Cardiac muscle cell (in vitro differentiated cells and primary cell): Measurements from ENCODE around the gene CRYBG1. TPM values are rescaled to one million over a fixed set of nuclear protein-coding genes. Genes with fewer than 3 reads are reported as not detected.
A peak's percentile ranks its signal among the peaks of the same experiment; 100 is the strongest.
"Not testable (repeated sequence)": the region's sequence is repeated elsewhere in the genome, so short reads cannot be mapped to it uniquely, and the experiment has no call there.

Experiments
- DNase-seq, 2 donors: peaks; one replicate each; pipeline versions ENCODE4 v3.0.0 to v3.0.0-alpha.2; 2010 to 2017; ENCODE audit warnings: low read depth in 1 of 2, low spot score in 1 of 2
- H3K27ac ChIP-seq: fragments of 200-600 bp; sonication (generic); 2 replicates; pipeline ENCODE4 v1.5.1; 2016
- H3K27me3 ChIP-seq: fragments of 200-600 bp; sonication (generic); 2 replicates; pipeline ENCODE4 v1.6.0; 2016; ENCODE audit warnings: control low read depth
- H3K36me3 ChIP-seq: fragments of 200-600 bp; sonication (generic); 2 replicates; pipeline ENCODE4 v1.5.1; 2016; ENCODE audit warnings: control low read depth
- H3K4me1 ChIP-seq: fragments of 200-600 bp; sonication (generic); 2 replicates; pipeline ENCODE4 v1.8.1; 2017; ENCODE audit warnings: low read depth, mild to moderate bottlenecking, mixed run types
- H3K4me3 ChIP-seq: fragments of 200-600 bp; sonication (generic); 2 replicates; pipeline ENCODE4 v1.5.1; 2016; ENCODE audit warnings: mild to moderate bottlenecking
- H3K9me3 ChIP-seq: fragments of 200-600 bp; sonication (generic); 2 replicates; pipeline ENCODE4 v1.5.1; 2017; ENCODE audit warnings: low read depth, mild to moderate bottlenecking, control low read depth
- polyA plus RNA-seq: library from polyadenylated mRNA; unstranded; fragments of >200 nt; fragmentation: Nextera tagmentation; extraction: Ambion mirVana; gene quantifications from 2 replicates; pipeline ENCODE4 v1.2.1, GENCODE V29; 2016
- total RNA-seq: library from RNA; depleted of rRNA; stranded (reverse); fragments of >200 nt; gene quantifications from 2 replicates; pipeline ENCODE4 v1.2.3, GENCODE V29; 2016
- TF ChIP-seq, protein P1 (sequence below): IDR thresholded peaks from 2 replicates; pipeline ENCODE4 v1.5.1; 2012; ENCODE audit warnings: low read depth, mild to moderate bottlenecking, low read length

Gene CRYBG1
- total and polyA plus RNA-seq, 2 experiments from 2014 or later: 0.22 TPM; not detected in 1

DNA sequence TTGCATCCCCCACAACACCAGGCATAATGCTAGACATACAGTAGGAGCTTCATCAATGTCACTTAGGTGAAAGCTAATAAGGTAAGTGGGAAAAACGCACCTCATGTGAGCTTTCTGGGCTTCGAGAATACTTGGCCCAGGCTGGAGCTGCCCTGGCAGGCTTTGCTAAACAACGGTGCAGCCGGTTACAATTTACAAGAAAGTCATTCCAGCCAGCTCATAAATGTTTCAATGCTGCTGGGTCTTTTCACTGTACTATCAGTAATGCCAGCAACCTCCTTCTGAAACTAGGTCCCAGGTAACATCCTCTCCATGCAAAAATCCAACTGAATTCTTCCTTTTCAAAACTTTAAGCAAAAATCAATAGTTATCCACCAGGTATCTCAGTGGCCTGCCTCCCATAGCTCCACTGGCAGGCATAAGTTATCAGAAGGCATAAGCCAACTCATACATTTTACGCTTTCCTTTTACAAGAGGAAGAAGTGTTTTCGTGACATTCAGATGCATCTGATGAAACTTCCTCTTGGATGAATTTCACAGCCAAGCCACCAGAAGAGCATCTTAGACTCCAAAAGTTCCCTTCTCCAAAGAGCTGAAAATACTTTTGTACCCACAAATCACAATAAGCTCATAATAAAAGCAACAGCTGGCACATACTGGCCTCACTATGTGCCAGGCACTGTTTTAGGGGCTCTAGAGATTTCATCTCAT lies 212.5 kb downstream of the CRYBG1 start:
- no peaks in the 10 kb centered on the region for H3K36me3 ChIP-seq
- TF ChIP-seq, protein P1, sequence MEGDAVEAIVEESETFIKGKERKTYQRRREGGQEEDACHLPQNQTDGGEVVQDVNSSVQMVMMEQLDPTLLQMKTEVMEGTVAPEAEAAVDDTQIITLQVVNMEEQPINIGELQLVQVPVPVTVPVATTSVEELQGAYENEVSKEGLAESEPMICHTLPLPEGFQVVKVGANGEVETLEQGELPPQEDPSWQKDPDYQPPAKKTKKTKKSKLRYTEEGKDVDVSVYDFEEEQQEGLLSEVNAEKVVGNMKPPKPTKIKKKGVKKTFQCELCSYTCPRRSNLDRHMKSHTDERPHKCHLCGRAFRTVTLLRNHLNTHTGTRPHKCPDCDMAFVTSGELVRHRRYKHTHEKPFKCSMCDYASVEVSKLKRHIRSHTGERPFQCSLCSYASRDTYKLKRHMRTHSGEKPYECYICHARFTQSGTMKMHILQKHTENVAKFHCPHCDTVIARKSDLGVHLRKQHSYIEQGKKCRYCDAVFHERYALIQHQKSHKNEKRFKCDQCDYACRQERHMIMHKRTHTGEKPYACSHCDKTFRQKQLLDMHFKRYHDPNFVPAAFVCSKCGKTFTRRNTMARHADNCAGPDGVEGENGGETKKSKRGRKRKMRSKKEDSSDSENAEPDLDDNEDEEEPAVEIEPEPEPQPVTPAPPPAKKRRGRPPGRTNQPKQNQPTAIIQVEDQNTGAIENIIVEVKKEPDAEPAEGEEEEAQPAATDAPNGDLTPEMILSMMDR: no peak

DNA sequence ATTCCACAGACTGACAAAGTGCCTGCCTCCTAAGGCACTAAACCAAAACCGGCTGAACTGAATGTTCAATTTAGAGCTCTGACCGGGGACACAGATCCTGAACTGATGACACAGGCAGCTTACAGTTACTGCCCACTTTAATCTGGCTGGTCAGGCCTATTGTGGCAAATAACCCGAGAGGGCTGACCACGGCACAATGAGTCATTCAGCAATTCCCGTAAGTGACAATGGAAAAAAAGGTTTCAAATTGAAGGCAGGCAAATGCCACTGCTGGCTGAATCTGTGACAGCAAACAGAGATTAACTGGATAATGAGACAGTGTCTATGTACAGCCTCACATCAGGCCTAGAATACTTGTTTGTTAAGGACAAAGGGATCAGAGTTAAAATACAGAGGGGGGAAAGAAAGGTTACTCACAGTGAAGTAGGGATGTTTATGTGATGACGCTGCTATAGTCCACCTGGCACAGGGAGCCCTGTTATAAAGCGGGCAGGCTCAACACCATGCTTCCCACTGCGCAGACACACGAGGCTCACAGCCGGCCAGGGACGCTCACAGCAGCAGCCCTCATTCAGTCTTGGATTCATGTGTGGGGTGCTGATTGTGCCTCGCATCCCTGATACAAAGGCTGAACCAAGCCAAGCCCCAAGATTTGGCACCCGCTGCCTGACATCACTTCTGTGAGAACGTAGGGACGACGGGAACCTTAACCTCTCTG lies 214.4 kb downstream of the CRYBG1 start:
- TF ChIP-seq, protein P1: no peak
- H3K27ac ChIP-seq: no peak overlapping the region
- no peak overlapping the region for H3K4me3 ChIP-seq
- no peaks in the 10 kb centered on the region for H3K4me1 ChIP-seq
- no peaks in the 10 kb centered on the region for H3K36me3 ChIP-seq
- H3K27me3 ChIP-seq: no peaks in the 10 kb centered on the region
- peak in 1 of 2 donors; percentile 68 for DNase-seq
- H3K9me3 ChIP-seq: no peaks in the 10 kb centered on the region

More for the DNA sequence above, 212.5 kb downstream of the CRYBG1 start:
- Histone ChIP-seq H3K9me3 (no peaks in the 10 kb centered on the region), H3K27me3 (no peaks in the 10 kb centered on the region), H3K4me1 (no peaks in the 10 kb centered on the region), H3K27ac (no peak overlapping the region), H3K4me3 (no peak overlapping the region)
- no peak for DNase-seq

DNA sequence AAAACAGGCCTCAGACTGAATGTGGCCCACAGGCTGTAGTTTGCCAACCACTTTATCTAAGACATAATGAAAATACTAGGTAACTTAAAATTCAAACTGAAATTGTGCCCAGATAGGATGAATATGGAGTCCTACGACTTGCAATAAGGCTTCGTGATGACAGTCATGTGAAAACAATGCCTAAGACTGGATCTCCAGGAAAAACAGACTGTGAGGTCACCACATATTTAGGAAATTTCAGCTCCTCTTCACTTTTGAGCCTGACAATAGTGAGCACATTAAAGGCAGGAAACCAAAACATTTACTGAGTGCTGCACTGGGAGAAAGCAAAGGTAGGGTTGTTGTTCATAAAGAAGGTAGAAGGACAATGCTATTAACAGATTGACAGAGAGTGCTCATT lies 218.8 kb downstream of the CRYBG1 start:
- DNase-seq: no peak
- H3K4me3 ChIP-seq: no peak overlapping the region
- H3K4me1 ChIP-seq: peaks cover 7% of the 10 kb centered on the region
- no peaks in the 10 kb centered on the region for H3K36me3 ChIP-seq
- no peaks in the 10 kb centered on the region for H3K27me3 ChIP-seq
- no peak overlapping the region for H3K27ac ChIP-seq
- TF ChIP-seq, protein P1: no peak
- H3K9me3 ChIP-seq: no peaks in the 10 kb centered on the region

DNA sequence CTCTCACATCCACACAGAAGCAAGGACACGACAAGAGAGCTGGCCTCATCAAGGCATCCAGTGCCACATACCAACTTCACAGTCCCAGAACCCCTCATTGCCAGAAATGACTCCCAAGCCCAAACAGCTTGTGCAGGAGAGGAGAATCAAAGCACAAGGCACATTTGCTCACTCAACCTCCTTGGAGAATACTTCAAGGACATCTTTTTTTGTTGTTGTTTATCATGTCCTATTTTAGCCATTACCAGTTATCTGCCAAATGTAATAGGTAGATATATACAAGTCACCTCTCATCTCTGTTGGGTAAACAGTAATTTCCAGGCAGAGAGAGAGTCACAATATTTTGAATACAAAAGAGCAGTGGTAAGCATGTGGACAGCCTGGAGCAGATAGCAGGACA lies 221.0 kb downstream of the CRYBG1 start:
- Histone ChIP-seq H3K27ac (no peak overlapping the region), H3K4me1 (peaks cover 20% of the 10 kb centered on the region), H3K27me3 (no peaks in the 10 kb centered on the region), H3K9me3 (no peaks in the 10 kb centered on the region), H3K4me3 (no peak overlapping the region), H3K36me3 (no peaks in the 10 kb centered on the region)
- DNase-seq: no peak
- TF ChIP-seq, protein P1: no peak

DNA sequence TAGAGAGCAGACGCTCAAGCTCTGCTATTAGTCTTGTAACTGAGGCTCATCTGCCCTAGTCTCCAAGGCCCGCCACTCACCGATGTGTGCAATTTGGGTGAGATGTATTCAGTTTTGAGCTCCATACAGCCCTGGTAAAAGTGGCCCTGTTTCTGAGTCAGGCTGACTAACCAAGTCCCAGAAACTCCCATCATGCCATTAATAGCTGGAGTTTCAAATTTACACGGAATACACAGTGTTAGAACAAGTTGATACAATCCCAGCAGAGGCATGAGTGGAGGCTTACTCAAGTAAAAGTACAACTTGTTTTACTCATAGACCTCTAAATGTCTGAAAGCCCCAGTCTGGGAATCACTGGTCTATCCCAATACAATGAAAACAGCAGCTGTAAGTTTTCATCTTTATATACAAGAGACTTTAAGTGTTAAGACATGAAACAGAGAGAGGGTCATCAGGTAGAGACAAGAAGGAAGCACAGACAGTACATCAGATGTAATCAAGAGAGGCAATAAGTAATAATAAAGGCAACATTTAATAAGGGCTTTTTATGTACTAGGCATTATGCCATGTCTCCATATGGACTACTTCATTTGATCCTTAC lies 226.4 kb downstream of the CRYBG1 start:
- Histone ChIP-seq H3K36me3 (no peaks in the 10 kb centered on the region), H3K27me3 (no peaks in the 10 kb centered on the region), H3K4me3 (no peak overlapping the region), H3K4me1 (peaks cover 14% of the 10 kb centered on the region), H3K27ac (no peak overlapping the region), H3K9me3 (no peaks in the 10 kb centered on the region)
- DNase-seq: no peak
- TF ChIP-seq, protein P1: no peak

DNA sequence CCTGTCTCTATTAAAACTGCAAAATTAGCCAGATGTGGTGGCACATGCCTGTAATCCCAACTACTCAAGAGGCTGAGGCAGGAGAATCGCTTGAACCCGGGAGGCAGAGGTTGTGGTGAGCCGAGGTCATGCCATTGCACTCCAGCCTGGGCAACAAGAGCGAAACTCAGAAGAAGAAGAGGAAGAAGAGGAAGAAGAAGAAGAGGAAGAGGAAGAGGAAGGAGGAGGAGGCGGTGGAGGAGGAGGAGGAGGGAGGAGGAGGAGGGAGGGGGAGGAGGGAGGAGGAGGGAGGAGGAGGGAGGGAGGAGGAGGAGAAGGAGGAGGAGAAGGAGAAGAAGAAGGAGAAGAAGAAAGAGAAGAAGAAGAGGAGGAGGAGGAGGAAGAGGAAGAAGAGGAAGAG lies 228.4 kb downstream of the CRYBG1 start:
- peaks cover 14% of the 10 kb centered on the region for H3K4me1 ChIP-seq
- not testable (repeated sequence) for H3K27ac ChIP-seq, H3K4me3 ChIP-seq, H3K9me3 ChIP-seq, H3K36me3 ChIP-seq, DNase-seq, H3K27me3 ChIP-seq
